BJ (cell line): ENCODE results near the gene SEMA4B. TPM values are rescaled to one million over a fixed set of nuclear protein-coding genes. Genes with fewer than 3 reads are reported as not detected.
"Not testable (repeated sequence)": the region's sequence is repeated elsewhere in the genome, so short reads cannot be mapped to it uniquely, and the experiment has no call there.

Experiments
- CTCF ChIA-PET: fragments of 350-600 bp; formaldehyde crosslinking; extraction: SDS; loops from one replicate; lab custom pipeline; 2021; ENCODE audit warnings: antibody characterized with exemption, inconsistent platforms; lab: Yijun Ruan, JAX
- POLR2A ChIA-PET: fragments of 300-600 bp; sonication (Branson Sonifier 250); formaldehyde crosslinking; extraction: SDS; loops from one replicate; lab custom pipeline; 2021; ENCODE audit warnings: antibody characterized with exemption; lab: Charles Lee
- DNase-seq: peaks from one replicate; pipeline ENCODE4 v3.0.0-alpha.2; 2011; ENCODE audit warnings: low read depth
- H3K27me3 ChIP-seq: 2 replicates; pipeline ENCODE4 v1.6.0; 2011; ENCODE audit warnings: low read length; ENCODE audit not compliant: control insufficient read depth, insufficient read depth
- H3K36me3 ChIP-seq: 2 replicates; pipeline ENCODE4 v1.5.1; 2011; ENCODE audit warnings: low read length; ENCODE audit not compliant: control insufficient read depth, insufficient read depth
- H3K4me3 ChIP-seq: 2 replicates; pipeline ENCODE4 v1.5.1; 2011; ENCODE audit warnings: low read depth, mild to moderate bottlenecking, control low read depth, low read length
- CTCF ChIP-seq: IDR thresholded peaks from 2 replicates; pipeline ENCODE4 v1.5.1; 2011; ENCODE audit warnings: low read depth, mild to moderate bottlenecking, control low read depth, inconsistent platforms, low read length, moderate library complexity; ENCODE audit not compliant: insufficient read depth
- polyA plus RNA-seq: library from polyadenylated mRNA; depleted of rRNA; stranded (reverse); fragments of >200 nt; gene quantifications from 2 replicates; pipeline ENCODE4 v1.2.3, GENCODE V29; 2011

SEMA4B gene
- polyA plus RNA-seq, 1 experiment = 17.5 TPM

- ChIA-PET CTCF (no interaction called here), POLR2A (no interaction called here)
- Histone ChIP-seq H3K36me3 (no peaks in the 10 kb centered on the region), H3K27me3 (no peaks in the 10 kb centered on the region), H3K4me3 (no peak overlapping the region)
- TF ChIP-seq CTCF = no peak
- DNase-seq = no peak
Measured at GRCh38 chr15:90187257-90187868, 13.8 kb upstream of the SEMA4B start.

GRCh38 chr15:90188065-90188464 is 13.1 kb upstream of the SEMA4B start:
- POLR2A ChIA-PET, H3K4me3 ChIP-seq, H3K27me3 ChIP-seq, CTCF ChIA-PET, H3K36me3 ChIP-seq, DNase-seq: not testable (repeated sequence)

GRCh38 chr15:90188914-90189748 is 12.0 kb upstream of the SEMA4B start:
- POLR2A ChIA-PET = no interaction called here
- no peak for DNase-seq
- Histone ChIP-seq H3K36me3 (no peaks in the 10 kb centered on the region), H3K4me3 (no peak overlapping the region), H3K27me3 (no peaks in the 10 kb centered on the region)
- CTCF ChIA-PET = interaction anchor here (0.6 to 1.8 kb wide), 3 partner anchors 12 to 126 kb away, joined by 3 to 6 read pairs (median 4); partner anchors contain the start of gene SEMA4B
- TF ChIP-seq CTCF = no peak

GRCh38 chr15:90189781-90190467 is 11.2 kb upstream of the SEMA4B start:
- CTCF ChIA-PET = interaction anchor here (0.6 to 1.8 kb wide), 3 partner anchors 11 to 126 kb away, joined by 3 to 6 read pairs (median 4); partner anchors contain the start of gene SEMA4B
- Histone ChIP-seq H3K36me3 (no peaks in the 10 kb centered on the region), H3K4me3 (no peak overlapping the region), H3K27me3 (no peaks in the 10 kb centered on the region)
- POLR2A ChIA-PET = no interaction called here
- no peak for TF ChIP-seq CTCF
- no peak for DNase-seq

GRCh38 chr15:90190606-90191343 is 10.4 kb upstream of the SEMA4B start:
- no peak for DNase-seq
- ChIA-PET POLR2A (no interaction called here), CTCF (interaction anchor here (0.6 to 1.8 kb wide), 4 partner anchors 10 to 1057 kb away, joined by 3 to 6 read pairs (median 4); partner anchors contain the start of gene SEMA4B)
- no peak for TF ChIP-seq CTCF
- no peaks in the 10 kb centered on the region for H3K27me3 ChIP-seq
- H3K36me3 ChIP-seq = no peaks in the 10 kb centered on the region
- no peak overlapping the region for H3K4me3 ChIP-seq
